ENCODE results near the gene OR2A5.

DNA sequence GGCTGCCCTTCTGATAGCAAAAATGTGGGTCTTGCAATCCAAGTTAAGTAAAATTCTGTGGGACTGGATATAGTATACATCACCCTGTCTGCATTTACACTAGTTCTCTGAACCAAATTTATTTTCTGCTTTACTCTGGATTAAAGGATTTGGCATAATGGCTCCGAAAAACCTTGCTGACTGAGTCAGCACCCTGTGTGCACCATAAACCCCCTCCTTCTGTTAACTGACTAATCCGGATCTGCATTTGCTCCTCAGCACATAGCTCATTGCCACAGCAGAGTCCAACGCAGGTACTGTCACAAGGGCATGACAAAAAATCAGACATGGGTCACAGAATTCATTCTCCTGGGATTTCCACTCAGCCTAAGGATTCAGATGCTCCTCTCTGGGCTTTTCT lies 1.3 kb downstream of the OR2A5 start:
- no peak for TF ChIP-seq EZH2 (IDR thresholded peaks at IDR 0.05; ENCODE audit: borderline replicate concordance, low read length)
- TF ChIP-seq CTCF (IDR thresholded peaks at IDR 0.05; ENCODE audit: low read length), result no peak

All from OCI-LY1 (cell line).